HG03442 (cell line): ENCODE data around the gene DENND4C.
"Not testable (repeated sequence)": the region's sequence is repeated elsewhere in the genome, so short reads cannot be mapped to it uniquely, and the experiment has no call there.

Source experiments
- ATAC-seq: cut with Tn5 transposase; IDR thresholded peaks from one replicate; pipeline ENCODE4 v1.9.1; 2021; ENCODE audit warnings: mild to moderate bottlenecking, moderate library complexity; ENCODE audit not compliant: unreplicated experiment

DENND4C gene

DNA sequence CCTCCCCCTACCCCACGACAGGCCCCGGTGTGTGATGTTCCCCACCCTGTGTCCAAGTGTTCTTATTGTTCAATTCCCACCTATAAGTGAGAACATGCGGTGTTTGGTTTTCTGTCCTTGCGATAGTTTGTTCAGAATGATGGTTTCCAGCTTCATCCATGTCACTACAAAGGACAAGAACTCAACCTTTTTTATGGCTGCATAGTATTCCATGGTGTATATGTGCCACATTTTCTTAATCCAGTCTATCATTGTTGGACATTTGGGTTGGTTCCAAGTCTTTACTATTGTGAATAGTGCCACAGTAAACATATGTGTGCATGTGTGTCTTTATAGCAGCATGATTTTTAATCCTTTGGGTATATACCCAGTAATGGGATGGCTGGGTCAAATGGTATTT is 35.1 kb downstream of the DENND4C start:
- ATAC-seq, result not testable (repeated sequence)

DNA sequence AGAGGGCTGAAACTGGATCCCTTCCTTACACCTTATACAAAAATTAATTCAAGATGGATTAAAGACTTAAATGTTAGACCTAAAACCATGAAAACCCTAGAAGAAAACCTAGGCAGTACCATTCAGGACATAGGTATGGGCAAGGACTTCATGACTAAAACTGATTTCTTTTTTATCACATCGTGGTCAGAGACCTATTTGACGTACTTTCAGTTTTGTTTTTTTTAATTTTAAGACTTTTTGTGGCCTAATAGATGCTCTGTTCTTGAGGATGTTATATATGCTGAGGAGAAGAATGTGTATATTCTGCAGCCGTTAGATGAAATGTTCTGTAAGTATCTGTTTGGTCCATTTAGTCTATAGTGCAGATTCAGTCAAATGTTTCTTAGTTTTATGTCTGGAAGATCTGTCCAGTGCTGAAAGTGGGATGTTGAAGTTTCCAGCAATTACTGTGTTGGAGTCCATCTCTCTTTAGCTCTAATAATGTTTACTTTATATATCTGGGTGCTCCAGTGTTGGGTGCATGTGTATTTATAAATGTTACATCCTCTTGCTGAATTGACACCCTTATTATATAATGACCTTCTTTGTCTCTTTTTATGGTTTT is 36.4 kb downstream of the DENND4C start:
- not testable (repeated sequence) for ATAC-seq

DNA sequence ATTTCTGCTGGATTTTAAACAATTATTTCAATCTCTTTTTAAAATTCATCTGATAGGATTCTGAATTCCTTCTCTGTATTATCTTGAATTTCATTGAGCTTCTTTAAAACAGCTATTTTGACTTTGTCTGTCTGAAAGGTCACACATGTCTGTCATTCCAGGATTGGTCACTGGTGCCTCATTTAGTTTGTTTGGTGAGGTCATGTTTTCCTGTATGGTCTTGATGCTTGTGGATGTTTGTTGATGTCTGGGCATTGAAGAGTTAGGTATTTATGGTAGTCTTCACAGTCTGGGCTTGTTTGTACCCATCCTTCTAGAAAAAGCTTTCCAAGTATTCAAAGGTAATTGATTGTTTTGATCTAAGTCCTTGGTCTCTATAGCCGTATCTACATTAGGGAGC is 39.1 kb downstream of the DENND4C start:
- ATAC-seq, result no peak

DNA sequence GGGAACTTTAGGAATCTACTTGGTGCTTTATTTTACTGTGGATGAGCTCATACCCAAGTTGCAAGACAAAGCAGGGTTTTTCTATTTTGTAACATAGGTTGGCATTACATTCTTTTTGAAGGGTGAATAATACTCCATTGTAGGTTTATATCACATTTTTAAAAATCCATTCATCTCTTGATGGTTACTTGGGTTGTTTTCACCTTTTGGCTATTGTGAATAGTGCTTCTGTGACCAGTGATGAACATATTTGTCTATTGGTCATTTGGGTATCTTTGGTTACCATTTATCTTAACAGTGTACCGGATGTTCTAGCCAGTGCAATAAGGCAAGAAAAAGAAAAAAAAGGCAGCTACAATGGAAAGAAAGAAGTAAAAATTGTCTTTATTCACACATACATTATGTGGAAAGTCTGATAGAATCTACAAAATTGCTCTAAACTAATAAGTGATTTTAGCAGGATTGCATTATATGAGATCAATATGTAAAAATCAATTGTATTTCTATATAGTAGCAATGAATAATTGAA is 40.0 kb downstream of the DENND4C start:
- no peak for ATAC-seq

DNA sequence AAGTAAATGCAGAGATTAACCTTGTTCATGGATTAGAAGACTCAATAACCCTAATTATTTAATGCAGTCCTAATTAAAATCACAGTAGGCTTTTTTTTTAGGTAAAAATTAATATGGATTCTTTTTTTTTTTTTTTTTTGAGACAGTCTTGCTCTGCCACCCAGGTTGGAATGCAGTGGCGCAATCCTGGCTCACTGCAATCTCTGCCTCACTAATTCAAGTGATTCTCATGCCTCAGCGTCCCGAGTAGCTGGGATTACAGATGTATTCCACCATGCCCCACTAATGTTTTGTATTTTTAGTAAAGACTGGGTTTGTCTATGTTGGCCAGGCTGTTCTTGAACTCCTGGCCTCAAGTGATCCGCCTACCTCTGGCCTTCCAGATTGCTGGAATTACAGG is 40.6 kb downstream of the DENND4C start:
- no peak for ATAC-seq

DNA sequence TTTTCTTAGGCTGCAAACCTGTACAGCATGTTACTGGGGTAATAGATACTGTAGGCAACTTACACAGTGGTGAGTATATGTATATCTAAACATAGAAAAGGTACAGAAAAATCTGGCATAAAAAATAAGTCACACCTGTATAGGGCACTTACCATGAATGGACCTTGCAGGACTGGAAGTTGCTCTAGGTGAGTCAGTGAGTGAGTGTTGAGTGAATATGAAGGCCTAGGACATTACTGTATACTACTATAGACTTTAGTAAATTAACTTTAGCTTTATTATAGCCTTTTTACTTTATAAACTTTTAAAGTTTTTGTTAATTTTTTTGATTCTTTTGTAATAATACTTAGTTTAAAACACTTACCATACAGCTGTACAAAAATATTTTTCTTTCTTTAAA is 51.3 kb downstream of the DENND4C start:
- no peak for ATAC-seq

DNA sequence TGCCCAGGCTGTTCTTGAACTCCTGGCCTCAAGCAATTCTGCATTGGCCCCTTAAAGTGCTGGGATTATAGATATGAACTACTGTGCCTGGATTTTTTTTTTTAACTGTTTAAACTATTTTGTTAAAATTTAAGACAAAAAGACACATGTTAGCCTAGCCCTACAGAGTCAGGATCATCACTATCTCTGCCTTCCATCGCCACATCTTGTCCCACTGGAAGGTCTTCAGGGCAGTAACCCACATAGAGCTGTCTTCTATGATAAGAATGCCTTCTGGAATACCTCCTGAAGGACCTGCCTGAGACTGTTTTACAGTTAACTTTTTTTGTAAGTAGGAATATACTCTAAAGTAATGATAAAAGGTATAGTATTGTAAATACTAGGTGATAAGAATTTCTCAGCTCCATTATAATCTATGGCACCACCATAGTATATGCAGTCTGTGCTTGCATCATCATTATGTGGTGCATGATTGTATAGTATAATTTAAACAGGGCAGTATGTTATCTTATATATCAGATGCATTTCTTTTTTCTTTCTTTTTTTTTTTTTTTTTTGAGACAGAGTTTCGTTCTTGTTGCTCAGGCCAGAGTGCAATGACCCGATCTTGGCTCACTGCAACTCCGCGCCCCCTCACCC is 52.7 kb downstream of the DENND4C start:
- ATAC-seq, result no peak

DNA sequence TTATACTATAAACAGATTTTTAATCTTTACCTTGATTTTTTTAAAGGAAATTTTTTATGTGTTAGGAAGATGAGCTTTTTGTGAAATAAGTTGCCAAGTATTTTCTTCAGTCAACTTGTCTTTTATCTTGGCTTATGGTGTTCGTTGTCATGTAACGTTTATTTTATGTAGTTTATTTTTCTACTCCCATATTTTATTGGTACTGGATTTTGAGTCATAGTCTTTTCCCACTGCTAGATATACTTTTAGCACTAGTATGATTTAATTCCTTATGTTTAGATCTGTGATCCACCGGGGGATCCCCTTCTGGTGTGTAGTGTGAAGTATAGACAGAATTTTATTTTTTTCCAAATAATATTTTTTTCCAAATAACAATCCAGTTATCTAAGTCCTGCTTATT is 54.2 kb downstream of the DENND4C start:
- no peak for ATAC-seq

DNA sequence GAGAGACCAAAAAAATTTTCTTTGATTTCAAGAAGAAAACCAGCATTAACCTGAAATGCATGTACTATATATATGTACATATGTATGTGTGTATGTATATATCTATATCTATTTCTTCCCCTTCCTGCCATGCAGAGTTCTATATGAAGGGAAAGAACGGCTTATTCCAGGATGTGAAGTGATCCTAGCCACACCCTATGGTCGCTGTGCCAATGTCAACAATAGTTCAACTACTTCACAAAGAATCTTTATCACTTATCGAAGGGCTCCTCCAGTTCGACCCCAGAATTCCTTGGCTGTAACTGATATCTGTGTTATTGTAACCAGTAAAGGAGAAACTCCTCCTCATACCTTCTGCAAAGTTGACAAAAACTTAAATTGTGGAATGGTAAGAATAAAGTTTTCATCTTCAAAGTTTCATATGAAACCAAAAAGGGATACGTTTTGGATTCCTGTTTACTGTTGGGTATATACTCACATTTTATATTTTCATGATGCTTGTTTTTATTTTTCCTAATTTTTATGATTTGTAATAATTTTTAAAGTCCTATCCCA is 56.2 kb downstream of the DENND4C start:
- no peak for ATAC-seq

DNA sequence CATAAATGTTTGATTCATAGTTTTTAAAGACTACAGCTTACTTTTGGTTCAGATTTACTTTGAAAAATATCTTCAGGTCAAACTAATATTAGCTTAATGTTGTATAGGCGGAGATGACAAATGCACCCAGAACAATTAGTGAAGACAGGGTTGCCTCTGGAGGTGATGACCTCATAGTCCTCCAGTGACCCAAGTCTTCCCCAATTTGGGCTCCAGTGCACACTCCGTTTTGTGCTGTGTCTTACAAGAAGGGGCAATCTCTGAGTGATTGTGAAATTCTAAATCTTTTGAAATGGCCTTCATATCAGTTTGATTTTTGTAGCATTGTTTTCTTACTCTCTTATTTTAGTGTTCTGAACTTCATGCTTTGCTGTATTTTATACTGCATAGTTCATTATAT is 57.6 kb downstream of the DENND4C start:
- no peak for ATAC-seq

DNA sequence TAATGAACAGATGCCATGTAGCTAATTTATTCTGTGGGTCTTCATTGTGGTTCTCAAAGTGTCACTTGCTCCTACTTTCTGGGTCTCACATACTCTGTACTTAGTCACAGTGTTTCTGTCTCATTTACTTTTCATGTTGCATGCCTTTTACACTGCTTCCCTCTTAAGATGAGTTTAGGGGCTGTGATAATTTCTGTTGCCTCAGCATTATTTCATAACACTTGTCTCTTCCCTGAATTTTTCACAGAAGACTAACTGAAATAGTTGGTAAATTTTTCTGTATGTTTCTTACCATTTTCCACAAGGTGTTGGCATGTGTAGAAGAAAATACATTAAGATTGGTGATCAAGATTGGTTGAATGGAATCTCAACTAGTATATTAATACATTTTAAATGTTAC is 59.6 kb downstream of the DENND4C start:
- no peak for ATAC-seq

DNA sequence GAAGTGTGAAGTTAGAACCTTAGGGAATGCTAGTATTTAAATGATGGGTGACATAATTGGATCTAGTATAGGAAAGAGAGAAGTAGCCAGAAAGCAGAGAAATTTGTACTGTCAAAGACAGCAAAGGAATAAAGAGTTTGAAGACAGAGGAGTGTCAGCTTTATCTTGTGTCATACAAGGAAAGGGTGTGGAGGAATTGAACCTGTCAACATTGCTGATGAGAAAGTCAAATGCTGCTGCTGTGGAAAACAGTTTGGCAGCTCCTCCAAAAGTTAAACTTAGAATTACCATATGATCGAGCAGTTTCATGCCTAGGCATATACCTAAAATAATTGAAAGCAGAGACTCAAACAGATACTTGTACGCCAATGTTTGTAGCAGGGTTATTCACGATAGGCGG is 63.7 kb downstream of the DENND4C start:
- ATAC-seq, result no peak

DNA sequence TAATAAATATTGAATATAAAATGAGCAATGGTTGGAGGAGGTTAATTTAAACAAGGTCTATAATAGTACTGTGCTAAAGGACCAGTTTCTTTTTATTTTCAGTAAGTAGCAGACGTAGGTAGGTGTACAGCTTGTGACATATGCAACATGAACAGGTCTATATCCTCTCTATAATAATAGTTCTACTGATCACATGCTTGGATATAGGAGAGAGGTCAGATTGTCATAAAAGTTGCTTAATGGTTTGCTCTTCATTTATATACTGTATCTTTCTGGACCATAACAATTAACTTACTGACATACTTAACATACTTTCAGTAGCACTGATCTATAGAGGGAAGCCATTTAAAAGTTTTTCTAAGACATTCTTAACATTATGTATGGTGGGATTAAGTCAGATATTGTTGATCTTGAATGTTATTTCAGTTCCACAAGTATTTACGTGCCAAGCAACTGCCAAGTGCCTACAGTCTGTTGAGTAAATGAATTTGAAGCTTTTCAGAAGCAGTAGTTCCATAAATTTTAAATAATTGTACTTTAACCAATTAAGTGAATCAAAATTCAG is 68.0 kb downstream of the DENND4C start:
- no peak for ATAC-seq

DNA sequence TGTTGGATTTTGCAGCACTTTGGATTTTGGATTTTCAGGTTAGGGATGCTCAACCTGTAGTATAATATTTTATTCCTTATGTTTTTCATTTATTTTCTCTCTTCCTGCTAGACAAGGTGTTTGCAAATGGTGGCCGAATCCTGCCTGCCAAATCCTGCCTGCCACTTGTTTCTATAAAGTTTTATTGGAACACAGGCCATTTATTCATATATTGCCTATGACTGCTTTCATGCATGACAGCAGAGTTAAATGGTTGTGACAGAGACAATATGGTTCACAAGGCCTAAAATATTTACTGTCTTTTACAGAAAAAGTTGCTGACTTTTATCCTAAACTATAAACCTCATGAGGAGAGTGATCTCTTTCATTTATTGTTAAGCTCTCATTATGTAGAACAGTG is 72.7 kb downstream of the DENND4C start:
- ATAC-seq, result no peak

DNA sequence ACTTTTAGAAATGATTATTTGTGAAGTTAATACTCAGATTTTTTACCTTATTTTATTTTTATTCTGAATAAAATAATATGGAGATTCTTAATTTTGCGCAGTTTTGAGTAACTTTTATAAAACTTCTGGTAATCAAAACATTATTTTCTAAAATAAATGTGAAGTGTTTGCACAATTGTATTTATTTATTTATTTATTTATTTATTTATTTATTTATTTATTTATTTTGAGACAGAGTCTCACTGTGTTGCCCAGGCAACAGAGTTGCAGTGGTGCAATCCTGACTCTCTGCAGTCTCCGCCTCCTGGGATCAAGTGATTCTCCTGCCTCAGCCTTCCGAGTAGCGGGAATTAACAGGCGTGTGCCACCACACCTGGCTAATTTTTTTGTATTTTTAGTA is 76.1 kb downstream of the DENND4C start:
- ATAC-seq, result no peak

DNA sequence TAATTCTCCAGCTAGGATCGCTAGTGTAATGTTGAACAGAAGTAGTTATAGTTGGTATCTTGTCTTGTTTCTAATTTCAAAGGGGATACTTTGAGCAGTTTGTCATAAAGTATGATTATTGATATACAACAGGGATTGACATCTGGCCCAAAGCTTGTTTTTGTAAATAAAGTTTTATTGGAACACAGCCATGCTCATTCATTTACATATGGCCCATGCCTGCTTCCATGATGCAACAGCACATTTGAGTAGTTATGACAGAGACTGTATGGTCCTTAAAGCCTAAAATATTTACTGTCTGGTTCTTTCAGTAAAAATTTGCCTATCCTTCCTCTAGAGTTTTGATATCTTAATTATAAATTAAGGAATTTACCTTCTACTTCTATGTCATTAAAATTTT is 79.8 kb downstream of the DENND4C start:
- ATAC-seq, result no peak

DNA sequence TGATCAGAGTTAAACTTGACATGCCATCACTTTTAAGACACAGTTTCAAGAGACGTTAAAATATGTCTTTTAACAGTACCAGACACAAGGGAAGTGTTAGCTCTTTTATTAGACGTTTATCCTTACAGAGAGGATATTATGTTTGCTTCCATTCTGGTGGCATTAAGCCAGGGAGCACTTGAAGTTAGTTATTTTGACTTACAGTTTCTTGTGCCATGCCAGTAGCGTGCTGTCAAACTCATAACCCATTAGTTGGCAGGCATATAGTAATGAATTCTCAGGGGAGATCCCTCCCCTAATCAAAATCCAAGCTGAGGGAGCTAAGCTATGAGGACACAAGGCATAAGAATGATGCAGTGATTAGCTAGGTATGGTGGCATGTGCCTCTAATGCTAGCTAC is 83.1 kb downstream of the DENND4C start:
- ATAC-seq, result no peak

DNA sequence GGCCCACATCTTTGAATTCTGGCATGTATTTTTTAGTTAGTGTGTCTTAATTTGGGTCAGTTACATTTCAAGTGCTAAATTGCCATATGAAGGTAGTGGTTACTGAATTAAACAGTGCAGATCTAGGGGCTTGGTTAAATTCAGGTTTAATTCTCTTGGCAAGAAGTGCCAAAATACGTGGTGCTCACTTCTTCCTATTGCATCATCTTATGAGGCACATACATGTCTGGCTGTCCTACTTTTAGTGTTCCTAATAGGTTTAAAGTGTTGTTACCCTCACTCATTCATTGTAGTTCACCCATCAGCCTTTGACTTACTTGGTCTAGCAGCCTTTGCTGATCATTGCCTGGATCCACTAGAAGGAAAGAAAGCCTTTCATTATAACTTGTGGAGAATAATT is 90.0 kb downstream of the DENND4C start:
- ATAC-seq, result no peak

DNA sequence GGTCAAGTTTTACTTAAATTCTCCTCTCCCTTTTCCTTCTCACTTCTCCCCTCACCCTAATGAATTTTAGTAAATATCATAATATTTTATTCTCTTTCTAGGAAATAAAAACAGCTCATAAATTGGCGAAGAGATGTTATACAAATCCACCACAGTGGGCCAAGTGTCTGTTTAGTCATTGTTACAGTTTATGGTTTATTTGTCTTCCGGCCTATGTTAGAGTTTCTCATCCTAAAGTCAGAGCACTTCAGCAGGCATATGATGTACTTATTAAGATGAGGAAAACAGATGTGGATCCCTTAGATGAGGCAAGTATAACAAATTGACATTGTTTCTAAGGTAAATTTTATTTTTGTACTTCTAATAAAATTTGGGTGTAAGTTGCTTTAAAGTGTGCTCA is 101.4 kb downstream of the DENND4C start:
- no peak for ATAC-seq

DNA sequence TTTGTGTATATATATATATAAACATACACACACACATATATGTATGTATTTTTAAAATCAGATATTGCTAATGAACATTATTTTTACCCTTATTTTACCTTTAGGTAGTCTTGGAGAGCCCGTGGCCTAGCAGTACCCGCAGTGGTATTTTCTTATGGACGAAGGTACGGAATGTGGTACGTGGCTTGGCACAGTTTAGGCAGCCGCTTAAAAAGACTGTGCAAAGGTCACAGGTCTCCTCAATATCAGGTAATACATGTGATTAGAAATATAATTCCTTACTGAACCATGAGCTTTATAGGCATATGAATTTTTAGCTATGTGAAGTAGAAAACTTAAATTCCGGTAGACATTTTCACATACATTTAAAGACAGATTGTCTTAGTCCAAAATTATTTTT is 105.7 kb downstream of the DENND4C start:
- no peak for ATAC-seq

DNA sequence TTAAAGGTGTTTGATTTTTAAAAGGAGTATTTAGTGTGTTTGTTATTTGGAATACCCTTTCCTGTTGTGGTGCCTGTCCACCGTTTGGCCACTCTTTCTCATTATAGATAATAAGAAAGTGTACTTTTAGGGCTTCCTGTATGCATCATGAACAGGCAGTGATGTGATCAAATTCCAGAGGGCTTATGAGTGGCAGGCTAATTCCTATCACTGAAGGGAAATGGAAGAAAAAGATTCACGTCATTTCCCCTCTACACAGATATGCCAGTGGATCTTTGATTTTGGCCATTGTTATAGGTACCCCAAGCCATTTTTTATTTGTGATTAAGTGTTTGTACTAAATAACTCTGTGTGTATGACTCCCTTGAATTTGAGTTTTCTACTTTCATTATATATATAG is 112.5 kb downstream of the DENND4C start:
- ATAC-seq, result no peak

DNA sequence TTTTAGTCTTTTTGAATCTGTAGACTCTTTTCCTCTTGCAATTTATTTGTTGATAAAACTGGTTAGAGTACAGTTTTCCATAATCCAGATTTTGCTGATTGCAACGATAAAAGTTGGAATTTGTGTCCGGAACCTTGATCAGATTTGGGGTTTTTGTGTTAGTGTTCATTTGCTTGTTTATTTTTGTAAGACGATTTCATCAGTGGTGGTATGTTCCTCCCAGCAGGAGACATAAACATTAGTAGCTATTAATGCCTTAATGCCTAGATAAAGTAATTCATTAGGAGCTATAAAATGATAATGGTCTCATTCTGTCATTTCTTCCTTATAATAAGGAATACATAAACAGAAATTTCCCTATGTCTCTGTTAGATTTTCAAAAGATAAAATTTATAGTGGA is 128.2 kb downstream of the DENND4C start:
- ATAC-seq, result no peak
